NCI-H2107 treated with DMSO at 0.1 percent for 48 hours (cell line): ENCODE results near the gene ATP4A.
"Not testable (repeated sequence)": the region's sequence is repeated elsewhere in the genome, so short reads cannot be mapped to it uniquely, and the experiment has no call there.

Source experiments
- DNase-seq: peaks from one replicate; lab custom pipeline; 2025; ENCODE audit not compliant: unreplicated experiment; lab: John Stamatoyannopoulos, UW

The ATP4A gene

GRCh38 chr19:35563207-35563829 is at the start of gene ATP4A:
ATP4A (minus strand) TSS chr19:35563658; CDS start chr19:35563629, 29 bp downstream.
- no peak for DNase-seq

DNA sequence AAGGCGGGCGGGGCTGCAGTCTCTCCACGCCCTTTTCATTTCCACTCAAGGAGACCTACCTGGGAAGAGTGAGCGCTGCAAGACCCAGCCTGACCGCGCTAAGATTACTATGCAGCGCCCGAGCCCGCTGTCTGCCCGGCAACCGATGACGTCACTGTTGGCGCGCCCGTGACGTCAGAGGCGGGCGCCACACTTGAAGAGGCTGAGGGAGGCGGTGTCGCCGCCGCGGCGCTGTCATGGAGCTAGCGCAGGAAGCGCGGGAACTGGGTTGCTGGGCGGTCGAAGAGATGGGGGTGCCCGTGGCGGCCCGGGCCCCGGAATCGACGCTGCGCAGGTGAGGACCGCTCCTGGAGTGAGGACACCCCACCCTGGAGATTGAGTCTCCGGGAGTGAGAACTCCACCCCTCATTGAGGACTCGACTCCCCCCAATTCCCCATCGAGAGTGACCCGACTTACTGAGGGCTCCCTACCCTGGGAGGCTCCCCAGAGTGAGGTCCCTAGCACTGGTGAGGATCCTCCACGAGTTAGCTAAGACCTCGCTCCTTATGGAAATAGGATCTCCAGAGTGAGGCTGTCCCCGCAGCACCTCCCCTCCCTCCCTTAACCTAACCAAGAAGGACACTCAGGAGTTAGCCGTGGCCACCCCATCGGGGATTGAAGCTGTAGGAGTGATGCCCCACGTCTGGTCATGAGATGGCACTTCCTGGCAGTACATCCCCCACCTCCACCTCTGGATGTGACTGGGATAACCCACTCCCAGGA is 49.3 kb upstream of the ATP4A start, which contains the start of gene HAUS5:
Gene HAUS5, plus strand, starts transcription at position 177 of the 763 bp plus-strand sequence. Its CDS starts 60 bp downstream, at position 237.
- DNase-seq, result peak; percentile 77

DNA sequence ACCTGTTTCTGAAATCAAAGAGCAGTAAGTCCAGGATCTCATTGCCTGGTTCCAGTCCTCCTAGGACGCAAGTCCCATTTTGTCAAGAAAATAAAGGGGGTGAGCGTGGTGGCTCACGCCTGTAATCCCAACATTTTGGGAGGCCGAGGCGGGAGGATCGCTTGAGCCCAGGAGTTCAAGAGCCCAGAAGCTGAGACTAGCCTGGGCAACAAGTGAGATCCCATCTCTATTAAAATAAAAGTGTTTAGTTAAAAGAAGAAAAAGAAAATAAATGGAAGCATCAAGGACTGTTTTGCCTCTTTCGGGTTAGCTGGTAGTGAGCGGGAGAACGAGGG is 48.7 kb upstream of the ATP4A start:
- DNase-seq, result no peak

GRCh38 chr19:35609851-35610353 is 46.4 kb upstream of the ATP4A start:
- DNase-seq, result no peak

- no peak for DNase-seq
These were observed 44.8 kb upstream of the ATP4A start for GRCh38 chr19:35608251-35608650.

DNA sequence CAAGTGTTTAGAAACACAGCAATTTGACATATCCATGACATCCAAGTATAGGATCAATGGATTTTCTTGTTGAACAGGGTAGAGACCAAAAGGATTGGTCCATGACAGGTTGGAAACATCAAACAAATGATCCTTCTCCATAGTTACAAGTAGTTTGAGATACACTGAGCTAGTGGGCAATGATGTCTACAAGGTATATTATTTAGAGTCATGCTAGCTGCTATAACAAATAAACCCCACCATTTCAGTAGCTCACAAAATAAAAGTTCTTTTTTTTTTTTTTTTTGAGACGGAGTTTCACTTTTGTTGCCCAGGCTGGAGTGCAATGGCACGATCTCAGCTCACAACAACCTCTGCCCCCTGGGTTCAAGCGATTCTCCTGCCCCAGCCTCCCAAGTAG is 44.2 kb upstream of the ATP4A start:
- no peak for DNase-seq

DNA sequence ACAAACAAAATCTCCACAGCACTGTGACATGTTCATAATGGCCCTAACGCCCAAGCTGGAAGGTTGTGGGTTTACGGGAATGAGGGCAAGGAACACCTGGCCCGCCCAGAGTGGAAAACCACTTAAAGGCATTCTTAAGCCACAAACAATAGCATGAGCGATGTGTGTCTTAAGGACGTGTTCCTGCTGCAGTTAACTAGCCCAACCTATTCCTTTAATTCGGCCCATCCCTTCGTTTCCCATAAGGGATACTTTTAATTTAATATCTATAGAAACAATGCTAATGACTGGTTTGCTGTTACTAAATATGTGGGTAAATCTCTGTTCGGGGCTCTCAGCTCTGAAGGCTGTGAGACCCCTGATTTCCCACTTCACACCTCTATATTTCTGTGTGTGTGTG is 43.7 kb upstream of the ATP4A start:
- not testable (repeated sequence) for DNase-seq

DNA sequence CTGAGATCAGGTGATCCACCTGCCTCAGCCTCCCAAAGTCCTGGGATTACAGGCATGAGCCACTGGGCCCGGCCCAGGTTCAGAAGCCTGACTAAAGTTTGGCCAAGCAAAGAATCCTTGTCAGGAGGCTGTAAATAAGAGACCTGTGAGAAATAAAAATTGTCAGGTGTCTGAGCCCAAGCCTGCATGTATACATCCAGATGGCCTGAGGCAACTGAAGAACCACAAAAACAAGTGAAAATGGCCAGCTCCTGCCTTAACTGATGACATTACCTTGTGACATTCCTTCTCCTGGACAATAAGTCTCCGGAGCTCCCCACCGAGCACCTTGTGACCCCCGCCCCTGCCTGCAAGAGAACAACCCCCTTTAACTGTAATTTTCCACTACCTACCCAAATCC is 41.0 kb upstream of the ATP4A start:
- DNase-seq, result not testable (repeated sequence)

DNA sequence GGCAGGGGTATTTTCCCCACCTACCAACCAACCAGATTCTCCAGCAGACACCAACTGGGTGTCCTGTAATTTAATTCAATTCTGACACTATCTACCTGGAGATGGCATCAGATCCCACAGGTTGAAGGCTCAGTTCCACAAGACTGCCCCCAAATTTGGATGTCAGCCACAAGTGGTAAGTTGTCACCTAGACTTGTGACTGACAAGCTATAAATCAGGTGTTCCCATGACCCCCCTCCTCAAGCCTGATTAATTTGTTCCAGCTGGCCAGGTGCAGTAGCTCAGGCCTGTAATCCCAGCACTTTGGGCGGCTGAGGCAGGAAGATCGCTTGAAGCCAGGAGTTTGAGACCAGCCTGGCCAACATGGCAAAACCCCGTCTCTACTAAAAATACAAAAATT is 38.5 kb upstream of the ATP4A start:
- no peak for DNase-seq

DNA sequence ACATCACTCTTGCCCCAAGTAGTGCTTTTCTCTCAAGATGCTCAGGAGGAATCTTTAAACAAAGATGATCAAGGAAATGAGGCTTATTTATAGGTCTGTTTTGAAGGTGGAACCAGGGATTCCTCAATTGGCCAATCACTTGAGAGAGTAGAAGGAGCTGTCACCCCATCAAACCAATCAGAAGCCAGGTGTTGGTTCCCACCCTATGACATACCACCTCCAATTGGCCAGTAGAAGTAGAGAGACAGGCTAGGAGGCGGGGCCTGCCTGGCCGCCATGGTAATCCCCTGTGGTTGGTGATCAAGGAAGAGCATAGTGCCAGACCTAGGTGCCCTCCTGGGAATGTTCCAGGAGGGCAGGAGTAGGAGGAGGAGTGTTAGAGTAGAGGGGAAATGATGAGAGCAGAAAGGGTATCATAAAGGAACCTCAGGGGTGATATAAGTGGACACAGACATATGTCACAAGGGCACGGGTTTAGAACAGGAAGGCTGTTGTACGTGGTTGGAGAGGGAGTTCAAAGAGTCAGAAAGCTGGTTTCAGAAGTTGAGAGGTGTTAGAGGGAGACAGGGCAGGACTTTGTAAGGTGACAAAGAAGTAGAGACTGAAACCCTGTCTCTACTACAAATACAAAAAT is 33.0 kb upstream of the ATP4A start:
- DNase-seq, result no peak

DNA sequence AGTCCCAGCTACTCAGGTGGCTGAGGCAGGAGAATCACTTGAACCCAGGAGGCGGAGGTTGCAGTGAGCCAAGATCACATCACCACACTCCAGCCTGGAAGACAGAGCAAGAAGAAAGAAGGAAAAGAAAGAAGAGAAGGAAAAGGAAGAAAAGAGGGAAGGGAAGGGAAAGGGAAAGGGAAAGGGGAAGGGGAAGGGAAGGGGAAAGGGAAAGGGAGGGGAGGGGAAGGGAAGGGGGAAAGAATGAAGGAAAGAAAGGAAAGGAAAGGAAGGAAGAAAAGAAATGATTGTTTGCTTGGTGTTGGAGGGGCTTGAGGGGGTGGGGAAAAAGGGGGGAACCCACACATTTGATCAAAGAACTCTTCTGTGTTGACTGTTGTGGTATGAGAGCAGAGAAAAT is 32.5 kb upstream of the ATP4A start:
- no peak for DNase-seq

GRCh38 chr19:35595026-35595425 is 31.6 kb upstream of the ATP4A start:
- not testable (repeated sequence) for DNase-seq

GRCh38 chr19:35592226-35592625 is 28.8 kb upstream of the ATP4A start:
- peak; percentile 30 for DNase-seq

DNA sequence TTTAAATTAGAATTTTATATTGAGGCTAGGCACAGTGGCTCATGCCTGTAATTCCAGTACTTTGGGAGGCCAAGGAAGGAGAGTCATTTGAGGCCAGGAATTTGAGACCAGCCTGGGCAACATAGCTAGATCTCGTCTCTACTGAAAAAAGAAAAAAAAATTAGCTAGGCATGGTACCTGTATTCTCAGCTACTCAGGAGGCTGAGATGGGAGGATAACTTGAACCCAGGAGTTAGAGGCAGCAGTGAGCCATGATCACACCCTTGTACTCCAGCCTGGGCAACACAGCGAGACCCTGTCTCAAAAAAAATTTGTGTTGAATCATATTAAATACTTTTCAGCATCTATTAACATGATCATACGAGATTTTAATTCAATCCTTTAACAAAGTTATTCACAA is 27.4 kb upstream of the ATP4A start:
- DNase-seq, result no peak

DNA sequence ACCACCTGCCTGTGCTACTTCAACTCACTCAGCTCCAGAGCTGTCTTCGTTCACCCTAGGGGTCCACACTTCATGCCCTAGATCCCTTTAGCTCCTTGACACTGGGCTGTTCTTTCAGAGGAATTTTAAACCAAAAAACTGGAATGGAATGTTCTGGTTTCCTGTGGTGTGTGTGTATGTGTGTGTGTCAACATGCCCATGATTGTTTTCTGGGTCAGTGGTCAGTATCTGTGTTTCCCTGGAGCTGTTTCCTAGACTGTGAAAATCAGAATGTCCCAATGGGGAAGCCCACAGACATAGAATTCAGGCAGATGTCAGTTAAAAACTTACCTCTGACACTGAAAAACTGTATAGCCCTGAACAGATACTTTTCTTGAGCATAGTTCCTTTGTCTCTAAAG is 23.9 kb upstream of the ATP4A start:
- DNase-seq, result no peak

DNA sequence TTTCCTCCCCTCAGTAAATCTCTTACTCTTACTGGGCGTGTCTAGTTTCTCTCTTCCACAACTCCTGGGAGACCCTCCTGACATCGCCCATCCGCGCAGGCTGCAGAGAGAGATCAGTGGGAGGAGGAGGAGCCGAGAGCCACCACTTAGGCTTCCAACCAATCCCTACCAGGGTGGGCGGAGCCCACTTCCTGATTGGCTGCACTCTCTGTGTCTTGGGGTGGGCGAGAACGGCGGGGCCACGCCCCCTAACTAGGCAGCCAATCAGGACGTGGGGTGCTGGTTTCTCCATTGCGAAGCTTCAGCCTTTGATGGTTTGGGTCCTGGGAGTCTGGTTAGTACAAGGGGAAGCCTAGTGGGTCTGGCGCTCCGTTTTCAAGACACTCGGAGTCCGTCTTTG is 22.4 kb upstream of the ATP4A start, which contains the start of gene PMIS2:
Gene PMIS2, plus strand, starts transcription at position 326 of the 400 bp plus-strand sequence. CDS start 87 bp downstream, outside the sequence.
- no peak for DNase-seq

DNA sequence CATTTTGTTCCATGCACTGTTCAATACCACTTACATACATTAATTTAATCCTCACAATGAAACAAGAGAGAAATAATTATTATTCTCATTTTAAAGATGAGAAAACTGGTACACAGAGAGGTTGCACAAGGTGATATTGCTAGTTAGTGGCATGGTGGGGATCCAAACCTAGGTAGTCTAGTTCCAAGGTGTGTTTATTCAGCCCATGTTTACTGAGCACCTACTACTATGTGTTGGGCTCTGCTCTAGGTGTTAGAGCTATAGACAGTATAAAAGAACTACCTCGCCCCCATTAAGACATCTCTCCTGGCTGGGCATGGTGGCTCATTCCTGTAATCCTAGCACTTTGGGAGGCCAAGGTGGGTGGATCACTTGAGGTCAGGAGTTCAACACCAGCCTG is 19.3 kb upstream of the ATP4A start:
- no peak for DNase-seq

DNA sequence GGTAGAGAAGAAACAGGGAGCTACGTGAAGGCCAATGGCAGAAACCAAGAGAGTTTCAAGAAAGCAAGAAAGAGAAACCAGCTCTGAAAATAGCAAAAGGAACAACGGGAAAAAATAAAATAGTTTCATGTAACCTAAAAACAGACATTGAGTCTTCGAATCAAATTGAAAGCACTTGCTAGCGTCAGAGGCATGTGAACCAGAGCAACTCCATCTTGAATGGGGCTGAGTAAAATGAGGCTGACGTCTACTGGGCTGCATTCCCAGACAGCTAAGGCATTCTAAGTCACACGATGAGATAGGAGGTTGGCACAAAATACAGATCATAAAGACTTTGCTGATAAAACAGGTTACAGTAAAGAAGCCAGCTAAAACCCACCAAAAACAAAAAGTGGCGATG is 15.2 kb upstream of the ATP4A start:
- DNase-seq, result no peak

DNA sequence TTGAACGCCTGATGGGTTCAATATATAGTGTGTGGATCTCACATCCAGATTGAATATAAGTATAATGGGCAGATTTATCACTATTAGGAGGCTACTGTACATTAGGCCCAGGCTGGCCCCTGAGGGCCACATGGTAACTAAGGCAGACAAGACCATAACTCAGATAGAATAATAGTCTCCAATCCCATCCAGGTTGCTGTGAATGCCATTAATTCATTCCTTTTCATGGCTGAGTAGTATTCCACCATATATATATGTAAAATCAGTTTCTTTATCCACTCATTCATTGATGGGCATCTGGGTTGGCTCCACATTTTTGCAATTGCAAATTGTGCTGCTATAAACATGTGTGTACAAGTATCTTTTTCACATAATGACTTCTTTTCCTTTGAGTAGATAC is 14.5 kb upstream of the ATP4A start:
- DNase-seq, result no peak

GRCh38 chr19:35571406-35571965 is 8.0 kb upstream of the ATP4A start:
- no peak for DNase-seq

GRCh38 chr19:35569281-35569781 is 5.9 kb upstream of the ATP4A start:
- no peak for DNase-seq
